ENCODE measurements around the gene PDZK1.
"Not testable (repeated sequence)": the region's sequence is repeated elsewhere in the genome, so short reads cannot be mapped to it uniquely, and the experiment has no call there.

The PDZK1 gene

DNA sequence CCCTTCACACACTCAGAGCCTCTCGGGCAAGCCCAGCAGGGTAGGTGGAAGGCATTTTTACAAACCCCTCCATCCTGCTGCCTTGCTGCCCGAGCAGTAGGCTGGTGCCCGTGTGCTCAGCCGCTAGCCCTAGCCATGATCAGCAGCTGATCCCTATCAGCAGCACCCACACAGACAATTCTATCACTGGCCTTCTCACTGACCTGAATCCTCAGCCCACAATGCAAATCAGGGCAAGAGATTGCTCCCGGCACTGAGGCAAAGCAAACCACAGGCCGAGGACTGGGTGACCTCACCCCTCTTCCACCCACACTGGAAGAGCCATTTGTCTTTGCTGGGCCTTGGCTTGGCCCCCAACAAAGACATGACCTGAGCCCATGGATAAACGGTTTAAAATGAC lies 895 bp upstream of the PDZK1 start:
- DNase-seq: no peak

DNA sequence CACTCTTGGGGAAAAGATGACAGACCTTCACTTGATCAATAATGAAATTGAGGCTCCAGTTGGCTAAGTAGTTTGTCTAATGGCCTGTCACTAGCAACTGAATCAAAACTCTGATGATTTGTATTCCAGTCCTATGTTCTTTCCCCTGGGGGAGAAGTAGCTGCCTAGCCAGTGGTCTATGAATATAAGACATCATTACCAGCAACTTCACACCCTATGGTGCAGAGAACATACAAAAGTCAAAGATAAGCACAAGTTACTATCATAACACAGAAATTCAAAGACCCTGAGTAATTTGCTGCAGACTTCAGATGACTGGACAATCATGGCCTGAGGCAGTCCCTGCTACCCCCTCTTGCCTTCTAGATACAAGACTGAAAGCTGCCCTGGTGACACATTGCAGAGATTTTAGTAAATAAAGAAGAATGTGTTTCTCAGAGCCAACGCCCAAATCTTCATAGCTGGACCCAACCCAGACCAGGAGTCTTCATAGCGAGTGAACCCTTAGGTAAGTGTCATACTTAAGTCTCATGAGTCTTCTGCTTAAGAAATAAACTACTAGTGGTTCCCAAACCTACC lies 993 bp downstream of the PDZK1 start:
- DNase-seq: no peak

GRCh38 chr1:145705622-145706021 lies 1.5 kb downstream of the PDZK1 start:
- DNase-seq: no peak

DNA sequence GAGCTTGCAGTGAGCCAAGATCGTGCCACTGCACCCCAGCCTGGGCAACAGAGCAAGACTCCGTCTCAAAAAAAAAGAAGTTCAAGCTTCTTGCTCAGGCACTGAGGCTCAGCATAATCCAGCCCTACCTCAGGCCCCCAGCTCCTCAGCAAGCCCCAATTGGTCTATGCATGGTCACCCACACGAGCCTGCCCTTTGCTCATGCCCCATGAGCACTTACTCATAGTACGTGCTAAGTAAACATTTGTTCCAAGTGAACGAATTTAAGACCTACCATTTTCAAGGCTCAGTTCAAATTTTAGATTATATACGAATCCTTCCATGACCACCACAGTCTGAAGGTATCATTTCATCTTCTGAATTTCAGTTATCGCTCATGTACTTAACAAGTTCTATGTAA lies 4.3 kb downstream of the PDZK1 start:
- no peak for DNase-seq

GRCh38 chr1:145702052-145702451 lies 5.1 kb downstream of the PDZK1 start:
- no peak for DNase-seq

- DNase-seq: no peak
These were observed 5.8 kb downstream of the PDZK1 start for GRCh38 chr1:145701306-145701862.

DNA sequence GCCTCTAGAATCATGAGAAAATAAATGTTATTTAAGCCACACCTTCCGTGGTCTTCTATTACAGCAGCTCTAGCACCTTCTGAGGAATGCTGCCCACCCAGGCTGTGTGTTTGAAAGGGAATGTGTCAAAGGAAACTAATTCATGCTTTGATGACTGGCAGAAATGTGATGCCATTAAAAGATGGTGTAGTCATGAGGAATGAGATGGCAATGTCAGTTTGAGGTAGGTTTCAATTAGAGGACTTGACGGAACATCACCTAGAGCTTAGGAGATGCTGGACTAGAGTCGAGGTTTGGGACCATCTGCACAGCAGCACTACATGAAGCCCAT lies 10.6 kb downstream of the PDZK1 start:
- DNase-seq: no peak

DNA sequence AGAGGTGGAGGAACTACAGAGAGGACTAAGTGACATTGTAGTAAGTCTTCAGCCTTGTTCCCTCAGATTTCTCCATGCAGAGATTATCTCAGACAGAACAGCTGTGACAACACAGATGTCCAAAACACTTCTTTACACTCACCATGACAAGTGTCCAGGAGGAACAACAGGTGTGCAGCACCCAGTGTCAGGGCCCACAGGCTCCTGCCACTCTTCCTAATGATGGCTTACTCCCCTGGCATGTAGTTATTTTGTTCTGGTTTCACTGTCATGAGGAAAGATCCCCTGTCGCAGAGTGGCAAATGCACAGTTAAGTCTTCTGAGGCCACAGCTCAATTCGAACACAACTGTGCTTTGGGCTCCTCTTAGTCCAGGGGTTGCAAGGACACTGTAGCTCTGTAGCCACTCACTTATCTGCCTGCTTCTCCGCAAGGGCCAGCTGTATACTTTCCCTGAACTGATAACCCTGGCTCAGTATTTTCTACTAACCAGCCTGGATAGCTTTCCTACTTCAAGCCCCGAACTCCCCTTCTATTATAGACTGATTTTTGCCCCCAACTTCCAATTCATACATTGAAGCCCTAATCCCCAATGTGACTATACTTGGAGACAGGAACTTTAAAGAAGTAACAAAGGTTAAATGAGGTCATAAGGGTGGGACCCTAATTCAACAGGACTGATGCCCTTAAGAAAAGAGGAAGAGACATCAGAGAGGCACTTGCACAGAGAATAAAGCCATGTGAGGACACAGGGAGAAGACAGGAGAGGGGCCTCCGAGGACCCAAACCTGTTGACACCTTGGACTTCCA lies 11.1 kb downstream of the PDZK1 start:
- DNase-seq: no peak

DNA sequence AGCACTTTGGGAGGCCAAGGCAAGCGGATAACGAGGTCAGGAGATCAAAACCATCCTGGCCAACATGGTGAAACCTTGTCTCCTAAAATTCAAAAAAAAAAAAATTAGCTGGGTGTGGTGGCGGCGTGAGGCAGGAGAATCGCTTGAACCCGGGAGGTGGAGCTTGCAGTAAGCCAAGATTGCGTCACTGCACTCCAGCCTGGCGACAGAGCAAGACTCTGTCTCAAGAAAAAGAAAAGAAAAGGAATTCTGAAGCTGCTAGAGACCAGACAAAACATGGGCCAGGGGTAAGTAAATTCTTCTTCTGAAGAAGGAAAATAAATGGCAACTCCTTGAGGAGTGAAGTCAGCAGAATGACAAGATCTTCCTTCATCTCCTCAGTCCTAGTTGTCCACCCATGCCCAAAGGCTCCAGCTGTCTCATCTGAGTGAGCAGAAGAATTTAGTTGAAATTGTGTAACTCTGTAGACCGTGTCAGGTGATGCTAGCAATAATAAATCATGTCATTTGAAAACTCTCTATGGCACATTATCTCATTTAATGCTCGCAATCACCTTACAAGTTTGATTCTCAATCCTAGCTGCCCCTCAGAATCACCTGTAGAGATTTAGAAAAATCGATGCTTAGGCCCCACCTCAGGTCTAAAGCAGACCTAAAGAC lies 14.3 kb downstream of the PDZK1 start:
- no peak for DNase-seq

GRCh38 chr1:145690587-145691558 lies 16.3 kb downstream of the PDZK1 start:
- no peak for DNase-seq

- no peak for DNase-seq
These were observed 17.2 kb downstream of the PDZK1 start for GRCh38 chr1:145689922-145690321.

GRCh38 chr1:145688924-145689323 lies 18.2 kb downstream of the PDZK1 start:
- DNase-seq: no peak

GRCh38 chr1:145688328-145688727 lies 18.8 kb downstream of the PDZK1 start:
- no peak for DNase-seq

DNA sequence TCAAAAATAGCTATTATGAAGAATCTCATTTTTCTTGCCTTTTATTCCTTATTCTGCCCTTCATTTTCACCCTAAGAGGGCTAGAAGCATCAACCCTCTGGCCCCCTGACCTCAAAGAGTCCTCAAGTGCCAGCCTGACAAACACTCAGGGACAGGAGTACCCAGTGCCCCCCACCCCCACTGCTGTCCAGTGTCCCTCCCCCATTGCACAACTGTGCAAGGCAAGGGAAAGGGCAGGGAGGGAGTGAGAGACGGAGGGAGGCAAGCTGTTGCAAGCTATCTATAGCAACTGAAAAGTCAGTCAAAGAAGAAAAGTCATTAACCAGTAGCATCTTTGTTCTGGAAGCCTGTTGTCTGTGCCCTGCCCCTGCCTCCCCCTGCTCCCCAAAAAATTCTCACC lies 21.1 kb downstream of the PDZK1 start:
- not testable (repeated sequence) for DNase-seq

GRCh38 chr1:145684858-145685257 lies 22.3 kb downstream of the PDZK1 start:
- DNase-seq: not testable (repeated sequence)

DNA sequence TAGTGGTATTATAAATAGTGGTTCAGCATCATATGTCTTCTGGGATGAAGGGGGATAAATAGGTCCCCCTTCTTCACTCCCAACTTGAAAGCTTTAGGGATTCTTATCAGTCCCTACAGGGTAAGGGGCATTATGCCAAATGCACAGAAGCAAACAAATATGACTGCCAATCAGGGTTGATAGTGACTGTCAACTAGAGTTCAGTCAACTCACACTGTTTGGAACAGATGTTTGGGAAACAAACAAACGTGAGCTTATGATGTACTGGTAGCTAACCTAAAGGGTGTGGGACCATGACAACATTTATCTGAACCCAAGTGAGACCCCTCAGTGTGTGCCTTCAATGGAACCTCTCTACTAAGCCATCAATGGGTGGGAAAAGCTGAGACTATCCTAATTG lies 34.0 kb downstream of the PDZK1 start:
- DNase-seq: not testable (repeated sequence)

DNA sequence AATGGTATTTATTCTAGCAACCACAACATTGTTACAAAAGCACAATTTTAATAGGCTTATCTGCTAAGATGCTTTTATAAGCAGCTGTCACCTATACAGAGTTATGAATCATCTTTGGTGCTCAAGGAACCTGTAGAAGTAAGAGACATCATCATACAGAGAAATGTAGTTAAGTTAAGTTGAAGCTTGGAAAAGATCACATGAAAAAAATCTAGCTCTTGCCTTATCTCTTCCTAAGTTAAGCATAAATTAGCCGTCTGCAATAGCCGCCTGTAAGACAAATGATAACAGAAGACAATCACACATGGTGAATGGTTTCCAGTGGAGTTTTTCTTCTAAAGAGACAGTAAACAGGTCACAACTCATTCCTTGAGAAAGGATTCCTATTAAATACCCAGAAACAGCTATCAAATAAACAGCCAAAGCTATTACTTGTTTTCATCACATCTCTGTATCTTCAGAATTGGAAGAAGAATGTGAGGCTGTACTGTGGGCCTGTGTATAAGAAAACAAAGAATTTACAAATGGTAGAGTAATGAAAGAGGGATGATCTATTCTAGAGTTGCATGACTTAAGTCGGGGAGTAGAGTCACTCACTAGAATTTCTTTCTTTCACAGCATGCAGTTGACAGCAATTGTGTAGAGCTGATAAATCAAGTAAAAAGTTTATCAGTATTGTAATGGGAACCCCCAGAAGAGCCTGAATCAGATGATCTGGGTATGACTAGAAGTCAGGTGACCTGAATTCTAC lies 36.0 kb downstream of the PDZK1 start:
- DNase-seq: not testable (repeated sequence)

- DNase-seq: not testable (repeated sequence)
These were observed 42.2 kb downstream of the PDZK1 start for GRCh38 chr1:145665015-145665414.

- DNase-seq: not testable (repeated sequence)
These were observed 44.7 kb downstream of the PDZK1 start for GRCh38 chr1:145662502-145662901.

DNA sequence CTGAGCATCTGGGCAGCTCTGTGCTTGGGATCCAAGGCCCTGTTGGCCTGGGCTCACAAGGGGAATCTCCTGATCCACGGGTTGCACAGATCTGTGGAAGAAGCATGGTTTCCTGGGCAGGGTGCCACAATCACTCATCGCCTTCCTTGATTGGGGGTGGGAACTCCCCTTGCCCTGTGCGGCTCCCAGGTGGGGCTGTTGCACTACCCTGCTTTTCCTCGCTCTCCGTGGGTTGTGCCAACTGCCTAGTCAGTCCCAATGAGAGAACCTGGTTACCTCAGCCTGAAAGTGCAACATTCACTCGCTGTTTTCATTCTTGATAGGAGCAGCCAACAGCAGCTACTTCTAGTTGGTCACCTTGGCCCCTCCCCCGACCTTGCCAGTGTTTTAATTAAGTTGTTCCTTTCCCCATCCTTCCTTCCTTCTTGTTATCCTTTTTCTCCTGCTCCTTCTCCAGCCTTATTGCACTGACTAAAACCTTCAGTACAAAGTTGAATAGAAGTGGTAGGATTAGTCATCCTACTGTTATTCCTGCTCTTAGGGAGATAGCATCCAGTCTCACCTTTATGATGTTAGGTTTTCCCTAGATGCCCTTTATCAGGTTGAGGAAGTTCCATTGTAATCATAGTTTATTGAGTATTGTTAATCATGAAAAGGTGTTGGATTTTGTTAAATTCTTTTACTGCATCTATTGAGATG lies 50.8 kb downstream of the PDZK1 start:
- not testable (repeated sequence) for DNase-seq

- not testable (repeated sequence) for DNase-seq
These were observed 63.2 kb downstream of the PDZK1 start for GRCh38 chr1:145643990-145644389.

All from activated effector memory CD4-positive, alpha-beta T cell treated with Interleukin-2 at 50 U/mL for 16 hours (primary cell).